ENCODE results near the gene RNASEH2B. TPM values are rescaled to one million over a fixed set of nuclear protein-coding genes. Genes with fewer than 3 reads are reported as not detected.

The RNASEH2B gene
- total and polyA plus RNA-seq, 2 of the 8 experiments (the other 6 are each of a cell fraction or from before 2014, with no cell fraction given) = 19.3 to 43.9 TPM

GRCh38 chr13:51000571-51001260 lies 91.1 kb downstream of the RNASEH2B start (continued):
- TF ChIP-seq CHD7 (IDR thresholded peaks at IDR 0.05; ENCODE audit: insufficient replicate concordance, low read length) = no peak
- no peak for TF ChIP-seq POU5F1 (IDR thresholded peaks at IDR 0.05; ENCODE audit: low read depth, low read length)
- TF ChIP-seq SP1 (IDR thresholded peaks at IDR 0.05; ENCODE audit: low read depth, low read length) = no peak
- no peak for TF ChIP-seq JUN (IDR thresholded peaks at IDR 0.05; ENCODE audit: low read depth, low read length)
- no peak for TF ChIP-seq MAX (IDR thresholded peaks at IDR 0.05)
- TF ChIP-seq NRF1 (IDR thresholded peaks at IDR 0.05; ENCODE audit: low read depth, low read length) = no peak

All from H1 (cell line).